ENCODE results near the gene TMEM116. TPM values are rescaled to one million over a fixed set of nuclear protein-coding genes. Genes with fewer than 3 reads are reported as not detected.

Gene TMEM116
- total RNA-seq, 2 experiments from 2014 or later, result 12.7 to 12.8 TPM

DNA sequence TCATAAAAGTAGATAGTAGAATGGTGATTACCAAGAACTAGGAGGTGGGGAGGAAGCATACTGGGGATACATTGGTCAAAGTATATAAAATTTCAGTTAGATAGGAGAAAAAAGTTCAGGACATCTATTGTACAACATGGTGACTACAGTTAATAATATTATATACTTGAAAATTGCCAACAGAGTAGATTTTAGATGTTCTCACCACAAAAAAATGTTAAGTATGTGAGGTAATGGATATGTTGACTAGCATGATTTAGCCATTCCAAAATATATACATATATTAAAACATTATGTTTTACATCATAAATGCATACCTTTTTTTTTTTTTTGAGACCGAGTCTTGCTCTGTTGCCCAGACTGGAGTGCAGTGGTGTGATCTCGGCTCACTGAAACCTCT is 31.0 kb downstream of the TMEM116 start:
- POLR2A ChIA-PET, result no interaction called here
- ATAC-seq (ENCODE audit: poor library complexity) (no peak), DNase-seq (no peak)
- CTCF ChIA-PET, result no interaction called here
- Histone ChIP-seq H3K9me3 (ENCODE audit: control insufficient read depth in 1 of 2, insufficient read depth in 1 of 2, low read length in 2 of 2) (no peaks in the 10 kb centered on the region), H3K4me1 (ENCODE audit: insufficient read depth, low read length) (no peaks in the 10 kb centered on the region), H3K36me3 (ENCODE audit: insufficient read depth, low read length) (peaks cover 13% of the 10 kb centered on the region), H3K4me3 (ENCODE audit: low read length) (no peak overlapping the region), H3K27ac (ENCODE audit: low read depth in 1 of 2, low read length in 2 of 2) (no peak overlapping the region), H3K27me3 (ENCODE audit: control insufficient read depth in 1 of 2, insufficient read depth in 2 of 2, low read length in 2 of 2) (no peaks in the 10 kb centered on the region)
- Mint-ChIP-seq H3K9me3 (no peaks in the 10 kb centered on the region), H3K27me3 (no peaks in the 10 kb centered on the region), H3K36me3 (ENCODE audit: low read depth) (peaks cover 38% of the 10 kb centered on the region), H3K4me1 (ENCODE audit: low read depth) (peaks cover 30% of the 10 kb centered on the region), H3K27ac (no peak overlapping the region), H3K4me3 (no peak overlapping the region)
- TF ChIP-seq, protein P1, sequence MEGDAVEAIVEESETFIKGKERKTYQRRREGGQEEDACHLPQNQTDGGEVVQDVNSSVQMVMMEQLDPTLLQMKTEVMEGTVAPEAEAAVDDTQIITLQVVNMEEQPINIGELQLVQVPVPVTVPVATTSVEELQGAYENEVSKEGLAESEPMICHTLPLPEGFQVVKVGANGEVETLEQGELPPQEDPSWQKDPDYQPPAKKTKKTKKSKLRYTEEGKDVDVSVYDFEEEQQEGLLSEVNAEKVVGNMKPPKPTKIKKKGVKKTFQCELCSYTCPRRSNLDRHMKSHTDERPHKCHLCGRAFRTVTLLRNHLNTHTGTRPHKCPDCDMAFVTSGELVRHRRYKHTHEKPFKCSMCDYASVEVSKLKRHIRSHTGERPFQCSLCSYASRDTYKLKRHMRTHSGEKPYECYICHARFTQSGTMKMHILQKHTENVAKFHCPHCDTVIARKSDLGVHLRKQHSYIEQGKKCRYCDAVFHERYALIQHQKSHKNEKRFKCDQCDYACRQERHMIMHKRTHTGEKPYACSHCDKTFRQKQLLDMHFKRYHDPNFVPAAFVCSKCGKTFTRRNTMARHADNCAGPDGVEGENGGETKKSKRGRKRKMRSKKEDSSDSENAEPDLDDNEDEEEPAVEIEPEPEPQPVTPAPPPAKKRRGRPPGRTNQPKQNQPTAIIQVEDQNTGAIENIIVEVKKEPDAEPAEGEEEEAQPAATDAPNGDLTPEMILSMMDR (IDR thresholded peaks at IDR 0.05), result no peak
- intact Hi-C loops (cut with DNase I, micrococcal nuclease), result no loop called here

- TF ChIP-seq, protein P1 (IDR thresholded peaks at IDR 0.05), result no peak
- no peak overlapping the region for H3K27ac Mint-ChIP-seq
- intact Hi-C loops (cut with DNase I, micrococcal nuclease), result no loop called here
- Histone ChIP-seq H3K27ac (ENCODE audit: low read depth in 1 of 2, low read length in 2 of 2) (no peak overlapping the region), H3K36me3 (ENCODE audit: insufficient read depth, low read length) (peaks cover 13% of the 10 kb centered on the region), H3K4me3 (ENCODE audit: low read length) (no peak overlapping the region), H3K27me3 (ENCODE audit: control insufficient read depth in 1 of 2, insufficient read depth in 2 of 2, low read length in 2 of 2) (no peaks in the 10 kb centered on the region), H3K9me3 (ENCODE audit: control insufficient read depth in 1 of 2, insufficient read depth in 1 of 2, low read length in 2 of 2) (no peaks in the 10 kb centered on the region), H3K4me1 (ENCODE audit: insufficient read depth, low read length) (no peaks in the 10 kb centered on the region)
- ATAC-seq (ENCODE audit: poor library complexity), result no peak
- peaks cover 45% of the 10 kb centered on the region for H3K36me3 Mint-ChIP-seq (ENCODE audit: low read depth)
- ChIA-PET CTCF (no interaction called here), POLR2A (interaction anchor here (0.7 to 1.2 kb wide), 3 partner anchors 12 to 33 kb away, joined by 3 to 4 read pairs (median 3); partner anchors contain the start of genes ERP29 and TMEM116)
- H3K4me3 Mint-ChIP-seq, result no peak overlapping the region
- H3K4me1 Mint-ChIP-seq (ENCODE audit: low read depth), result peaks cover 37% of the 10 kb centered on the region
- H3K27me3 Mint-ChIP-seq, result no peaks in the 10 kb centered on the region
- DNase-seq, result no peak
- no peaks in the 10 kb centered on the region for H3K9me3 Mint-ChIP-seq
These were observed 32.4 kb downstream of the TMEM116 start for GRCh38 chr12:111980598-111980997.

GRCh38 chr12:111978545-111978944 is 34.4 kb downstream of the TMEM116 start:
- TF ChIP-seq, protein P1 (IDR thresholded peaks at IDR 0.05), result no peak
- Mint-ChIP-seq H3K4me1 (ENCODE audit: low read depth) (peaks cover 23% of the 10 kb centered on the region), H3K9me3 (no peaks in the 10 kb centered on the region), H3K27me3 (no peaks in the 10 kb centered on the region), H3K4me3 (no peak overlapping the region), H3K36me3 (ENCODE audit: low read depth) (peaks cover 54% of the 10 kb centered on the region), H3K27ac (no peak overlapping the region)
- DNase-seq (no peak), ATAC-seq (ENCODE audit: poor library complexity) (no peak)
- Histone ChIP-seq H3K4me3 (ENCODE audit: low read length) (no peak overlapping the region), H3K4me1 (ENCODE audit: insufficient read depth, low read length) (no peaks in the 10 kb centered on the region), H3K36me3 (ENCODE audit: insufficient read depth, low read length) (peaks cover 13% of the 10 kb centered on the region), H3K27ac (ENCODE audit: low read depth in 1 of 2, low read length in 2 of 2) (no peak overlapping the region), H3K9me3 (ENCODE audit: control insufficient read depth in 1 of 2, insufficient read depth in 1 of 2, low read length in 2 of 2) (no peaks in the 10 kb centered on the region), H3K27me3 (ENCODE audit: control insufficient read depth in 1 of 2, insufficient read depth in 2 of 2, low read length in 2 of 2) (no peaks in the 10 kb centered on the region)
- intact Hi-C loops (cut with DNase I, micrococcal nuclease), result no loop called here
- ChIA-PET POLR2A (no interaction called here), CTCF (interaction anchor here (0.6 kb wide), 1 partner anchor 34 kb away, joined by 3 read pairs; no protein-coding TSS in a partner anchor)
